Mesothelial cell of epicardium (in vitro differentiated cells): ENCODE data around the gene ZNF394. TPM values are rescaled to one million over a fixed set of nuclear protein-coding genes. Genes with fewer than 3 reads are reported as not detected.
A peak's percentile ranks its signal among the peaks of the same experiment; 100 is the strongest.

Source experiments
- DNase-seq, 2 experiments: peaks; one replicate each; pipeline ENCODE4 v3.0.0; 2021; ENCODE audit warnings: low spot score in 2 of 2; ENCODE audit not compliant: unreplicated experiment in 2 of 2
- H3K27ac Mint-ChIP-seq: 2 replicates; pipeline ENCODE4 v1.8.0; 2021; ENCODE audit warnings: mixed read lengths
- H3K27me3 Mint-ChIP-seq: 2 replicates; pipeline ENCODE4 v1.8.0; 2021; ENCODE audit warnings: low read depth, mixed read lengths
- H3K36me3 Mint-ChIP-seq: 2 replicates; pipeline ENCODE4 v1.8.0; 2021; ENCODE audit warnings: mixed read lengths
- H3K4me1 Mint-ChIP-seq: 2 replicates; pipeline ENCODE4 v1.8.0; 2021; ENCODE audit warnings: mixed read lengths
- H3K4me3 Mint-ChIP-seq: 2 replicates; pipeline ENCODE4 v1.8.0; 2021; ENCODE audit warnings: mild to moderate bottlenecking, moderate library complexity, mixed read lengths
- H3K9me3 Mint-ChIP-seq: 2 replicates; pipeline ENCODE4 v1.8.0; 2021; ENCODE audit warnings: mixed read lengths
- CTCF ChIP-seq: fragments of 200-600 bp; sonication (generic); IDR thresholded peaks from one replicate; pipeline ENCODE4 v1.5.0; 2021; ENCODE audit warnings: antibody characterized with exemption; ENCODE audit not compliant: unreplicated experiment
- total RNA-seq: library from RNA; stranded (reverse); gene quantifications from 3 replicates; pipeline ENCODE4 v1.2.1, GENCODE V29; 2021

The ZNF394 gene
- total RNA-seq, 1 donor from 2014 or later, result 30.1 TPM

GRCh38 chr7:99500637-99501009, 542 bp upstream of the ZNF394 start:
- Mint-ChIP-seq H3K36me3 (peaks cover 13% of the 10 kb centered on the region), H3K4me1 (peaks cover 28% of the 10 kb centered on the region), H3K4me3 (peak overlapping the region; percentile 99), H3K27me3 (no peaks in the 10 kb centered on the region), H3K27ac (peak overlapping the region; percentile 100), H3K9me3 (no peaks in the 10 kb centered on the region)
- DNase-seq, result no peak
- TF ChIP-seq CTCF, result no peak

DNA sequence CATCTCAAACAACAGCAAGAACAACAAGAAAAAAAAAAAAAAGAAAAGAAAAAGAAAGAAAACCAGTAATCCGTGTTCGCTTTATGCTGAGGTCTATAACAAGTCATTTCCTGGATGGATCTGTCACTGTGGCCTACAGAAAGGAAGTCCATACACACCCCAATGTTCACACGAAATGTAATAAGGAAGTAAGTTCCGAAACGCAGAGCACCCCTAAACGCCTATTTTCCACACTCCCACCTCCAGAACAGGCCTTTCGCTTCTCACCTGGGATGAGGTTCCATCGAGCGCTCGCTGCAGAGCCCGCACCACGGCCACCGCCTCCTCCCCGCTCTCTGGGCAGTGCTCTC, 735 bp downstream of the ZNF394 start:
- H3K9me3 Mint-ChIP-seq, result peaks cover under 1% of the 10 kb centered on the region
- no peak for DNase-seq
- H3K4me1 Mint-ChIP-seq, result peaks cover 25% of the 10 kb centered on the region

DNA sequence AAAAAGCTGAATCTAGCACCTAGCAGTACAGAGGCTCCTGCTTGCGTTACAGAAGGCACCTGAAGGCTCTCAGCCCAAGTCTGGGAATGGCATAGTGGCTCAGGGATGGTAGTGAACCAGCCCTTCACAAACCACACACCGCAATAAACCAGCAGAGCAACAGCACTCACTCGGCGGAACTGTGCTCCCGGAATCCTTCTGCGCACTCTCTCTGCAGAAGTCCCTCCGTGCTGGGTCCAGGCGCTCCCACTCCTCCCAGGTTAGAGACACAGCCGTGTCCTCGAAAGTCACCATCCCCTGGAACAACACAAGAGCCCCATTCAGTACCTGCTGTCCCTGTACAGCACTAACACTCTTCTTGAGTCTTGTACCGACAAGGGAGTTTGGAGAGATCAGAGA, 1.5 kb downstream of the ZNF394 start:
- no peak for DNase-seq
- H3K36me3 Mint-ChIP-seq, result peaks cover 24% of the 10 kb centered on the region
- H3K27me3 Mint-ChIP-seq, result no peaks in the 10 kb centered on the region
- no peak for TF ChIP-seq CTCF
- peaks cover 25% of the 10 kb centered on the region for H3K4me1 Mint-ChIP-seq
- peak overlapping the region; percentile 81 for H3K27ac Mint-ChIP-seq
- H3K4me3 Mint-ChIP-seq, result peak overlapping the region; percentile 99
- peaks cover 9% of the 10 kb centered on the region for H3K9me3 Mint-ChIP-seq

More for the DNA sequence above, 735 bp downstream of the ZNF394 start:
- no peak for TF ChIP-seq CTCF
- no peaks in the 10 kb centered on the region for H3K27me3 Mint-ChIP-seq
- H3K36me3 Mint-ChIP-seq, result peaks cover 16% of the 10 kb centered on the region
- peak overlapping the region; percentile 99 for H3K4me3 Mint-ChIP-seq
- peak overlapping the region; percentile 100 for H3K27ac Mint-ChIP-seq

DNA sequence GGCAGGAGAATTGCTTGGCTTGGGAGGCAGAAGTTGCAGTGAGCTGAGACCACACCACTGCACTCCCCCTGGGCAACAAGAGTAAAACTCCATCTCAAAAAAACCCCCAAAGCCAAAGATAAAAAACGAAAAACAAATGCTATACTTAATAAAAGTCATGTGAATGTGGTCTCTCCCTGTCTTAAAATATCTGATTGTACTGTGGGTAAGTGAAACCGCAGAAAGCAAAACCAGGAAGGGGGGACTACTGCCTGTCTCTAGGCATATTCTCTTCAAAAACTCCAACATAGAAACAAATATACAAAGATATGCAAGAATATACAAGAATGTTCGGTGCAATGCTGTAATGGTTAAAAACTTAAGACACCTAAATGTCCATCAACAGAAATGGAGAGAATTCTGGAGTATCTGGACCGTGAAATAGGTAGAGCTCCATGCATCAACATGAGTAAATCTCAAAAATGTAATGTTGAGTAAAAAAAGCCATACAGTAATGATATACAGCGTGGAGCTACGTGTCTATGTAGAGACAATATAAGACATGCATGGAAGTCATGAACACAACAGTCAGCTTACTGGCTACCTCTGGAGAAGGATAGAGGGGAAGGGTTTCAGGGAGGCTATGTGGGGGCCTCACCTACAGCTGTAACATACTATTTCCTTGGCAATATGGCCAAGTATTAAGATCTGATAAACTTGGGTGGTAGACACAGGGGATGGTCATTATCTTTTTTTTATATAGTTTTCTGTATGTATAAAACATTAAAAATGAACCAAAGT, 2.1 kb downstream of the ZNF394 start:
- TF ChIP-seq CTCF, result no peak
- Mint-ChIP-seq H3K4me3 (peak overlapping the region; percentile 99), H3K4me1 (peaks cover 25% of the 10 kb centered on the region), H3K27me3 (no peaks in the 10 kb centered on the region), H3K36me3 (peaks cover 30% of the 10 kb centered on the region), H3K27ac (peak overlapping the region; percentile 40), H3K9me3 (peaks cover 11% of the 10 kb centered on the region)
- DNase-seq, result no peak

- Mint-ChIP-seq H3K27me3 (no peaks in the 10 kb centered on the region), H3K4me3 (no peak overlapping the region), H3K36me3 (peaks cover 51% of the 10 kb centered on the region), H3K9me3 (peaks cover 18% of the 10 kb centered on the region), H3K27ac (no peak overlapping the region), H3K4me1 (peaks cover 13% of the 10 kb centered on the region)
- DNase-seq, result no peak
- no peak for TF ChIP-seq CTCF
Measured at GRCh38 chr7:99493823-99494222, 6.3 kb downstream of the ZNF394 start.

GRCh38 chr7:99490878-99491277, 9.2 kb downstream of the ZNF394 start:
- H3K27me3 Mint-ChIP-seq, result no peaks in the 10 kb centered on the region

More at GRCh38 chr7:99490878-99491277, 9.2 kb downstream of the ZNF394 start:
- Mint-ChIP-seq H3K27ac (no peak overlapping the region), H3K9me3 (peaks cover 18% of the 10 kb centered on the region), H3K36me3 (peaks cover 46% of the 10 kb centered on the region), H3K4me3 (no peak overlapping the region), H3K4me1 (no peaks in the 10 kb centered on the region)
- no peak for TF ChIP-seq CTCF
- DNase-seq, result no peak
